Measurements from ENCODE around the gene OGFOD2.
"Not testable (repeated sequence)": the region's sequence is repeated elsewhere in the genome, so short reads cannot be mapped to it uniquely, and the experiment has no call there.

OGFOD2 gene

DNA sequence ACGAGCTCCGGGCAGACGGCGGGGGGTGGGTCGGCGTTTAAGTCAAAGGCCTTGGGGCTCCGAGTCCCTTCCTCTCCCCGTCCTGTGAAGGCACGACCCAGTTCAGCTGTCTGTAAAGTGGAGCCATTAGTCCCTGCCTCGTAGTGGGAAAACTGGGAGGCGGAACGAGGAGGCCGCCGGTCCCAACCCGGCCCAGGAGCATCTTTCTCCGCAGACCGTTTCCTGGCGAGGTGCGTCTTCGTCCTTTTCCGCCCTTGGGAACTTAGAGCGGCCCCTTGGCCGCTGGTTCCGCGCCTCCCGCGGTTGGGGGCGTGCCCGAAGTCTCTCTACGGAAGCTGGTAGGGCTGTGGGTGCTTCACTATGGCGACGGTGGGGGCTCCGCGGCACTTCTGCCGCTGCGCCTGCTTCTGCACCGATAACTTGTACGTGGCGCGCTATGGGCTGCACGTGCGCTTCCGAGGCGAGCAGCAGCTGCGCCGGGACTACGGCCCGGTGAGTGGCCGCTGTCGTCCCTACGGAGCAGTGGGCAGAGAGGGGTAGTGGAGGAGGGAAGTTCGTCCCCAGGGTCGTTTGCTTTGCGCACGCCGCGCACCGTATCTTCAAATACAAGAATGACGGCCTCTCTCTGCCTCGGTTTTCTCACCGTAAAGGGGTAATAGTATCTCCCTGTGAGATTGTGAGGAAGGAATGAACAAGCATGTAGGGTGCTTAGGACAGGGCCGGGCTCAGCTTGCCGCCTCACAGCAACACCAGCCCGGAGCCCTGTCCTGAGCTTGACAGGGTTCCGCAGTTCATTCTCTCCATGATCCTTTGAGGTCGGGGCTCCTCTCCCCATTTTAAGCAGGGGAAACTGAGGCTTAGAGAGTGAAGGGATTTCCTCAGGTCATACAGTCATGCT, at the start of gene OGFOD2:
Gene OGFOD2, plus strand, starts transcription at position 353 of the 898 bp plus-strand sequence. Its CDS starts 8 bp downstream, at position 361.
- peak; percentile 86 to 92 (median 90) for DNase-seq

DNA sequence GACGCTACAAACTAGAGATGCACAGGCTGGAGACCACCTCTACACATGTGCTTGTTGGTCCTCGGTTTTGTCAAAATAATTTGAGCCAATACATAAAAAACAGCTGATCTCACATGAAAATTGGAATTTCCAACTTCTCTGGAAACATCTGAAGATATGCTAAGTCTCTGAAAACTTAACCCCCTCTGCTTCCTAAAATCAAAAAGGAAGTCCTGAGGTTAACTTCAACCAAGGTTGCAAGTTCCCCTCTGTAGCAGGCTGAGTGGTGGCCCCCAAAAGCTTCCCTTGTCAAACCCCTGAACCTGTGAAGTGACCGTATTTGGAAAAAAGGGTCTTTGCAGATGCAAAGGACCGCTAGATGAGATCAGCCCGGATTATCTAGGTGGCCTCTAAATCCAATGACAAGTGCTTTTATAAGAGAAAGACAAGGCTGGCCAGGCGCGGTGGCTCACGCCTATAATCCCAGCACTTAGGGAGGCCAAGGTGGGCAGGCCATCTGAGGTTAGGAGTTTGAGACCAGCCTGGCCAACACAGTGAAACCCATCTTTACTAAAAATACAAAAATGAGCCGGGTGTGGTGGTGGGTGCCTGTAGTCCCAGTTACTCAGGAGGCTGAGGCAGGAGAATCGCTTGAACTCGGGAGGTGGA, 47.2 kb upstream of the OGFOD2 start:
- no peak for DNase-seq

DNA sequence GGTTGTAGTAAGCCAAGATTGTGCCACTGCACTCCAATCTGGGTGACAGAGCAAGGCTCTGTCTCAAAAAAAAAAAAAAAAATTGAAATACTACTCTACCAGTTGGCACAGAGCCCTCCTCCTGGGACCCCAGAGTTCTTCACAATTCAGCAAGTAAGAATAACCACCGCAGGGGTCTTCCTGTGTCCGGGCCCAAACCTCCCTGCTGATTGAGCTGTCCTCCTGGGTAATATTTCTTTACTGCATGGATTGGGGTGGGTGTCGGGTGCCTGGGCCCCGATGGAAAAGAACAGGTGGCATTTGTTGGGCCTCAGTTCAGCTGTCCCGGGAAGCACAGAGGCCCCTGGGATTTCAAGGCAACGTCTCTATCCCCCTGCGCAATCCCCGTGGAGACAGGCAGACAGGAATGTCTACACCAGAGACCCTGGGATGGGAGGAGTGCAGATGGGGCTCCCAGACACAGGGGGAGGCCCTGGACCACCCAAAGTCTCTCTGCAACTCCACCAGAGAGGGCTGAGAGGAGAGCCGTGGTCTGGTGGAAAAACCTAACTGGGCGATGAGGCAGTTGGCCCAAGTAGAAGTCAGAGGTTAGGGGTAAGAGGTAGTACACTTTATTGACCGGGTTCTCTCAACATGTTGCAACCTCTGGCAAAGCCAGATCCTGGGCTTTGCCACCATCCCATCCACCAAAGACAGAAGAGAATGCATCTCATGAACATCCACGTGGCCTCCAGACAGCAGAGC, 46.5 kb upstream of the OGFOD2 start:
- DNase-seq: no peak

DNA sequence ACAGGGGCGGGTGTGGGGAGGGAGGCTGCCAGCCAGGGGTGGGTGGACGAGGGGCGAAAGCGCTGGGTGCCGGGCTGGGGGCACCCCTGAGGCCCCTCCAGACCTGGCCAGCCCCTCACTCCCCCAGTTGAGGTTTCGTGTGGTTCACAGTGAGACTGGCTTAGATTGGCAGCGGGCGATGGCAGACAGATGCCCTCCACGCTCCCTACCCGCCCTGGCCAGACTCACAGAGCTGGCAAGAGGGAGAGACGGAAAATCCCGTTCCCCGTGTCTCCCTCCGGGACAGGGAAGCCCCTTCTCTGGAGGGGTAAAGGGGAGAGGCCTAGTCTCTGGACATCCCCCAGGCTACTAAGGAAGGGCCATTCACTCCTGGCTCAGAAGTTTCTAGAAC, 45.9 kb upstream of the OGFOD2 start:
- no peak for DNase-seq

DNA sequence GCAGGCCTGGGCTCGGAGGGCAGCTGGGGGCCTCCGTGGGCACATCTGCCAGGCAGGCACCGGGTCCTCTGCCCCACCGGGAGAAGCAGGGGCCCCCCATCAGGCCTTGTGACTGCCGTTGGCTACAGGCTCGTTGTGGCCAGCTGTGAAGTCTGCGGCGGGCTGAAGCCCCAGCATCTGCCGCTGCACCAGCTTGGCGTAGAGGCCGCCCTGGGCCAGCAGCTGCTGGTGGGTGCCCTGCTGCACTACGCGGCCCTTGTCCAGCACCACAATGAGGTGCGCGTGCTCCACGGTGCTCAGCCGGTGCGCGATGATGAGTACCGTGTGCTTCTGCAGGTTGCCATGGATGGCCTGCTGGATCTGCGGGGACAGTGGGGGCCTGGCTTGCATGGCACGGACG, 45.2 kb upstream of the OGFOD2 start:
- DNase-seq: no peak

DNA sequence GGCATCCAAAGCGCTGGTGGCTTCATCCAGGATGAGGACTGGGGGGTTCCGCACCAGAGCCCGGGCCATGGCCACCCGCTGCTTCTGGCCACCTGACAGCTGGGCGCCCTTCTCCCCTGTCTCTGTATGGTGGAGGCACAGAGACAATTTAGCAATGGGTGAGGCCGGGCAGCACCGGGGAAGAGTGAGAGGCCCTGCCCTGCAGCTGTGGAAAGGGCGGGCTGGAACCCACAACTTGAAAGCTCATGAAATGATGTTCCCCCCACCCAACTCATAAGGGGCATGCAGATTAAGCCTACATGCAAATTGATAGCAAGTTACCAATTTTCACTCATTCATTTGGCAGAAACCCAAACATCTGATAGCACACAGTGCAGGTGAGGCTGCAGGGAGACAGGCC, 42.8 kb upstream of the OGFOD2 start:
- no peak for DNase-seq

DNA sequence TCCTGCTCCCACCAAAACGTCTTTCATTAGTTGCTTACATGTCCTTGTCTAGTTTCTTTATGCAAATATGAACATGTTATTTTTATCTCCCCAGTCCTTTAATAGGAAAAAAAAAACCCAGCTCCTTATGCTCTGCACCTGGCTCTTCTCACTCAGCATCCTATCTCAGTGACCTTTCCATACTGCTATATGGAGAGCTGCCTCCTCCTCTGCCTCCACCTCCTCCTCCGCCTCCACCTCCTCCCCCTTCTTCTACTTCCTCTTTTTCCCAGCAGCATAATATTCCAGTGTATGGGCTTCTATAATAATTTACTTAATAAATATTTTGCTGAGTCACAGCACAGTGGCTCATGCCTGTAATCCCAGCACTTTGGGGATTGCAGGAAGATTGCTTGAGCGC, 40.3 kb upstream of the OGFOD2 start:
- DNase-seq: no peak

DNA sequence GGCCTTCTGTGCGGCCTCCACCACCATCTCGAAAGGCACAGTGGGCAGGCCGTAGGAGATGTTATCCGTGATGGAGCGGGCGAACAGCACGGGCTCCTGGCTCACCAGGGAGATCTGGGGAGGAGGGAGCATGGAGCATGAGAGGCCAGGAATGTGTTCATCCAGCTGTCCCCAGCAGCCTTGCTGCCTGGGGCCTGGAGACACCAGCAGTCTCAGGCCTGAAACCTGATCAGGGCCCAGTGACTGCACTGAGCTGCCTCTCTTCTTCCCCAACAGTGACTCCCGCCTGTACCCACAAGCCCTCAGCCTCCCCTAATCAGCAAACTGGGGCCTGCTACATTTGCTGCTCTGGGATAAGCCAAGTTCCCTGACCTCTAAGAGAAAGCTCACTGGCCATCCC, 39.7 kb upstream of the OGFOD2 start:
- DNase-seq: no peak

DNA sequence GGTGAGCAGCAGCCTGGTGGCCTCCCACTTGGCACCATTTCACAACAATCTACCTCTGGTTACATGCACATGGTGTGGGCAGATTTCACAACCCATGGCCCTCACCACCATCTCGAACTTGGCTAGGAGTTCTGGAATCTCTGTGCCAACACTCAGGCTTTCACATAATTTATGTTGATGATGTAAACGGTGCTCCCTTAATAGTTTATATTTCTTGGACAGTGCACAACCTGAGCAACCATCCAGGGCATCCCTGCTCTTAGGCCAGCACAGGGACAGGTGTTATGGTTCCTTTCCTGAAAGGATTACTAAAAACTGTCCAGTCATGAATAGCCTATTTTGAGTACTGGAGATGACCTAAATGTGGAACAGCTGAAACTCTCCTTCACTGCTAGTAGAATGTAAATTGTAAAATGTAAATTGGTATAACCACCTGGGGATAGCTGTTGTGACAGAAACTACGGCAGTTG, 37.4 kb upstream of the OGFOD2 start:
- DNase-seq: no peak

DNA sequence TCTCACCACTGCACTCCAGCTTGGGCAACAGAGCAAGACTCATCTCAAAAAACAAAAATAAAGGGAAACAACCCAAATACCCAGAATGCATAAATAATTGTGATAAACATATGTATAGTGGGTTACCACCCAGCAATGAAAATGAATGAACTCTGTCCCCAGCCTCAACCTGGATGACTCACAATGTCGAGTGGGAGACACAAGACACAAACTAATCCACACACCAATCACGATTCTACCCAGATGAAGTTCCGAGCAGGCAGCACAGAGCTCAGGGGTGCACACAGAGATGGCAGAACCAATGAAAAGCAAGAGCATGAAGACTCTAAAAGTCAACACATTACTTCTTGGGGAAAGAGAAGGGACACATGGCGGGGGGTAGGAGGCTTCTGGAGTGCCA, 35.9 kb upstream of the OGFOD2 start:
- no peak for DNase-seq

DNA sequence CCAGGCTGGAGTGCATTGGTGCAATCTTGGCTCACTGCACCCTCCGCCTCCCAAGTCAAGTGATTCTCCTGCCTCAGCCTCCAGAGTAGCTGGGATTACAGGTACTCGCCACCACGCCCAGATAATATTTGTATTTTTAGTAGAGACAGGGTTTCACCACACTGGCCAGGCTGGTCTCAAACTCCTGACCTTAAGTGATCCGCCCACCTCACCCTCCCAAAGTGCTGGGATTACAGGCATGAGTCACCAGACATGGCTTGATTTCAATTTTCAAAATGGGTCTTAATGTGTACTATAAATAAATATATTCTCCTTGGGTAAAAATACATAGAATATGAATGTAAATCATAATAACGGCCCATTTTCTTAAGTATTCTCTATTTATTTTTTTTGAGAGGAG, 33.7 kb upstream of the OGFOD2 start:
- DNase-seq: not testable (repeated sequence)

DNA sequence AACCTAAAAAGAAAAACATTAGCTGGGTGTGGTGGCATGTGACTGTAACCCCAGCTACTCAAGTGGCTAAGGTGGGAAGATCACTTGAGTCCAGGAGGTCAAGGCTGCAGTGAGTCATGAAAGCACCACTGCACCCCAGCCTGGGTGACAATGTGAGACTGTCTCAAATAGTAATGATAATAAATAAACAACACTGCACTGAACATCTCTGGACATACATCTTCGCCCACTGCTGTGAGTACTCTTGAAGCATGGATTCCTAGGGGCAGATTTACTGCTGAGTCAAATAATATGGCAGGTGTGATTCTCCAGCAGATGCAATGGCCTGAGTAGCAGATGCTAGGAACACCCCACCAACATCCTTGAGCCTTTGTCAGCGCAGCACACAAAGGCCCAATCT, 32.4 kb upstream of the OGFOD2 start:
- no peak for DNase-seq

DNA sequence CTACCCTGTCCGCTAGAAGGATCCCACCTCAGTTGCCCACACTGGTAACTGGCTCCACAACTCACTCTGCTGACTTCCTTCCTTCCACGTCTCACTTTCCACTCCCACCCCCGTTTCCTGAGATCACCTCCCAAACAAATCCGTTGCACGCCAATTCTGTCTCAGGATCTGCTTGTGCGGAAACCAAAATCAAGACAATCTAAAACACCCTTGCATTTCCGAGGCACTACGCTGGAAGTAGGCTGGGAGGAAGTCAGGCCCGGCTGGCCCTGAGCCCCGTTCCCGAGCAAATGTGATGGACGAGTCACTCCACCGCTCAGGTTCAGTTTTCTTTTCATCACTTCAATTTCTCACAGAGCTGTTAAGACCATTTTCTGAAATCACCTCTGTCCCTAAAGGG, 31.8 kb upstream of the OGFOD2 start:
- no peak for DNase-seq

DNA sequence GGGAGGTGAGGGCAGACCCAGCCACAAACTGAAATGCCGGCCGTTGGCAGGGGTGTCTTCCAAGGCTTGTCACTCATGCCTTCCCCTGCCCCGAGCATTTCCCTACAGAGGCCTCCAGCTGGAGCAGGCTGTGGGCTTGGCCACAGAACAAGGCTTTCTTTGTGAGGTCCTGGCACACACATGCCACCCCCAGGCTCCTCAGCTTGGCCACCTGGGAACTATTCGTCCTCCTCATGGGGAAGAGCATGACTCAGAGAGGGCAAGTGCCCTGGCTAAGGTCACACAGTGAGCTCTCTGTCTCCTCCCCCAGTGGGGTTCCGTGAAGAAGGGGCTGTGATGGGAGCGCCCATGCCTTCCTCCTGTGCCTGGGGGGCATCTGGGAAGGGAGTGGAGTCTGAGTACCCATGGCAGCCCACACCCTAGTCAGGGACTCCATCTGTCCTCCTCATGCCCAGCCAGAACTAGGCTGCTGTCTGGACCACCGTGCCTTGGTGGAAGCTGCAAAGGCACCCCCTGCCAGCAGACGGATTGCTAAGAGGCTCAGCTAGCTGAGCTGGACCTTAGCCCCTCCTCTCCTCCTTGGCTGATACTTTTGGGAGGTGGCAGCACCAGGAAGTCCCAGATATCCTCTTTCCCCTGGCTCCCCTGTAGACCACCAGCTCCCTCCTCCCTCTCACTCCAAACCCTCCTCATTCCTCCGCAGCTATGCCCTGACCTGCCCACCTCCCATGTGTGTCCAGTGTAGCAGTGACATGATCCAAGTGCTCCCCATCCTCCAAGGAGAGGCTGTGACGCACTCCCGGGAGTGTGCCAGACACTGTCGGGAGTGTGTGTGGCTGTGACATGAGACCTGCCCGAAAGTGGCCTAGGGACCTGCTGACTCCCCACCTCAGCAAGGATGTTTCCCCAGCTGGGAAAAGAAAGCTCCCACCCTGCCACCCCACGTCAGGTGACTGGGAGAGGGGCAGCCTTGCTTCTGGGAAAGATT, 30.1 kb upstream of the OGFOD2 start:
- no peak for DNase-seq

DNA sequence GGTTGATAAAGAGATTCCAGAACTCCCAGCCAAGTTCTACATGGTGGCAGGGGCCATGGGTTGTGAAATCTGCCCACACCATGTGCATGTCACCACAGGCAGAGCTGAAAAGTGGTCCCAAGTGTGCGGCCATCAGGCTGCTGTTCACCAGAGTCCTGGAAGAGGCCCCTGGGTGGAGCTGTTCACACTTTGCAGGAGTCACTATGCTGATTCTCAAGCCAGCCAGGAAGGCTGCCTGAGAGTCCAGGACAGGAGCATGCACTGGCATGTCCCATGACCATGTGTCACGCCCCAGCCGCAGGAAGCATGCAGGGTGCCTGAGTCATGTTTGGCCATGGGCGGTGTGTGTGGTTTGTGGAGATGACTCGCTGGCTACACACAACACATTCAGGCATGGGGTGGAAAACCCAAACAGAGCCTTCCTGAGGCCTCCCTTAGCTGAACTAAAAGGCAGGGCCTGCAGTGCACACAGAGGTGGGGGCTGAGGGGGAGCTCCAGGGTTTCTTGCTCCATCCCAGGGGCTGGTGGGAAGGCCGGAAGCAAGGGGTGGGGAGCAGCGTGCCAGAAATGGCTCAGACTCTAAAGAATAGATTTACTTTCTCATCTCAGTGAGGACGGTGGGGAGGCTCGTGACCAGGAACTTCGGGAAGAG, 28.2 kb upstream of the OGFOD2 start:
- DNase-seq: no peak

DNA sequence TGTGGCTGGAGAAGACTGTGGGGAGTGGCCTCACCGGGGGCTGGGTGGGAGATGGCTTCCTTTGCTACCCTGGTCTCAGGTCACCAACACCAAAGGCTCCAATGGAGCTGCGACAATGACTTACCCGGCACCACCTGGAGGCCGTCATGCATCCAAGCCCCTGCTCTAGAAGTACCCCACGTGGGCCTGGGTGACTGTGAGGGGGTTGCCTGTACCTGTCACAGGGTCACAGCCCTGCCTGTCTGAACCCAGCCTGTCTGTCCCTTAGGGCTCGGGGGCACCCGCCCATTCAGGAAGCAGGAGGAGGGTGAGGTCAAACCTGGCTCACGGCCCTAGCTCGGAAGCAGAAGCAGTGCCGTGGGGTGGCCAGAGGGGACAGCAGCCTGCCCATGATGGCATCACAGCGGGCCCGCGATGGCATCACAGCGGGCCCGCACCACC, 27.7 kb upstream of the OGFOD2 start:
- no peak for DNase-seq

DNA sequence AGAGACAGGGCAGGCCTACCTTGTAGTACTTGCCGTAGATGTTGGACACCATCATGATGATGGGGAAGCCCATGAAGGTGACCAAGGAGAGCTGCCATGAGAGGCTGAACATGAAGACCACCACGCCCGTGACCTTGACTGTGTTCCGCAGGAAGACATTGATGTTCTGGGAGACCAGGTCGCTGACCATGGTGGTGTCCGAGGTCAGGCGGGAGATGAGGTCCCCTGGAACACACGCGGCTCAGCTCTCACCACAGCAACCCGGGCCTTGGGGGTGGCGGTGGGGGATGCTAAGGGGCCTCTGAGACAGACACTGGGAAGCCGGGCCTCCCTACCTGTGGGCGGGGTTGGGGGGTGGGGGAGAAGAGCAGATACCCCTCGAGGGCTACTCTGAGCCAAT, 26.4 kb upstream of the OGFOD2 start:
- DNase-seq: no peak

DNA sequence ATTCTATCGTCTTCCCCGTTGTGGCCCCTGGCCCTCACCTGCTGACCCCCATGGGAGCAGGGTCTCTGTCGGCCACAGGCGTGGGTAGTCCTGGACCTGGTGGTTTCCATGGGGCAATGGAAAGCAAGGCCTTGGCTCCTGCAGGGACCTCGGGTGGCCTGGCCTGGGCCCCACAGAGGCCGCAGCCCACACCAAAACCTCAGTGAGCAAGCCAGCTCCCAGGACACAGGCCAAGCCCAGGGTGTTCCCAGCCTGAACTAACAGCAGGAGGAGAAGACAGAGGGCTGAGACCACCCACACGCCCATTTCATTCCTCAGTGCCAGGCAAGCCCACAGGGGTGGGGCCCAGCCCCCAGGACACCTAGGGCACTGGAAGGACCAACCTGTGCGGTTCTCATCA, 25.6 kb upstream of the OGFOD2 start:
- no peak for DNase-seq

DNA sequence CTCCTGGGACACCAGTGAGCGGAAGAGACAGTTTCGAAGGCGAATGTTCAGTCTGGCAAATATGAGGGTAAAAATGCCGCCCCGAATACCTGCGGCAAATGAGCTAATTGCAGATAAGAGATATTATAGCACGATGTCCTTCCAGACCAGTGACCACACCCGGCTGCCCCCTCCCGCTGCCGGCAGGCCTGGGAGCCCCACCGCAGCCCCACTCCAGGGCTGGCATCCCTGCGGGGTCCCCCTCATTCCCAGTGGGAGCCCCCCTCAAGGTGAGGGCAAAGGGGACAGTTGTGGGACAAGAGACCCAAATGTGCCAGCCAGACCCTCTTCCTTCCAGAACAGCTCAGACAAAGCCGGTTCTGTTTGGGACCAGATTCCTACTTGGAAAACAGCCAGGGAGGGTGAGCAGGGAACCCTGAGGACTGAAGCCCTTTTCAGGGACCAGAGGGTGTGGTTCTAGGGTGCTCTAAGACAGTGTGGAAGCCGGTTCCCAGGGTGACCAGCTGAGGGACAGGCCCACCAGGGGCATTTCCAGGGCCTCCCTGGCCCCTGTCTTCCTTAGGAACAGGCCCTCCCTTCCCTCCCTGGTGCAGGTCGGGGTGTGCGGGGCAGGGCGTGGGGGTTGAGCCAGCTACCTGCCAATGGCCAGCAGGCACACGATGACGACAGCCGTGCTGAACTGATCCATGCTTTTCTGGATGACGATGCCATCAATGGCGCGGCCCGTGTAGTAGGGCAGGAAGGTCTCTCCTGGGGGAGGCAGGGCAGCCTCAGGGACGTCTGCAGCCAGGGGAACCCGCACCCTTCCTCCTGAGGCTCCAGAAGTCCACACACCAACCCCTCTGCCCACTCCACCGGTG, 25.0 kb upstream of the OGFOD2 start:
- no peak for DNase-seq

DNA sequence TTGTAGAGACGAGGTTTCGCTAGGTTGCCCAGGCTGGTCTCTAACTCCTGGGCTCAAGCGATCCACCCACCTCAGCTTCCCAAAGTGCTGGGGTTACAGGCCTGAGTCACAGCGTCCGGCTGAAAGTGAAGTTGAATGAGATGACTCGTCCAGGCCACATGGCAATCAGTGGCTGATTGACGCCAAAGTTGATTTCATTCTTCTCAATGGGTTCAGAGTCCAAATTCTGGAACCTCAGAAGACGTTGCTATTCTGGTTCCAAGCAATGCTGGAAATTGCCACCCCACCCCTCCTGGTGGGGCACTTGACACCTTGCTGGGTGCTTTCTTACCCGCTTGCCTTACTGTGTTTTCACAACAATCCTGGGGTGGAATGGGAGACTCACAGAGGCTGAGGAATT, 23.6 kb upstream of the OGFOD2 start:
- DNase-seq: no peak

Data from stimulated activated naive CD4-positive, alpha-beta T cell (primary cell).